DLD1 (cell line): ENCODE data around the gene FAM117A.

Experiments used
- in situ Hi-C: cut with HindIII; loops from 2 replicates; pipeline ENCODE4 v1.10.0; 2017; ENCODE audit warnings: low sequenced_read_pairs

The FAM117A gene, protein sequence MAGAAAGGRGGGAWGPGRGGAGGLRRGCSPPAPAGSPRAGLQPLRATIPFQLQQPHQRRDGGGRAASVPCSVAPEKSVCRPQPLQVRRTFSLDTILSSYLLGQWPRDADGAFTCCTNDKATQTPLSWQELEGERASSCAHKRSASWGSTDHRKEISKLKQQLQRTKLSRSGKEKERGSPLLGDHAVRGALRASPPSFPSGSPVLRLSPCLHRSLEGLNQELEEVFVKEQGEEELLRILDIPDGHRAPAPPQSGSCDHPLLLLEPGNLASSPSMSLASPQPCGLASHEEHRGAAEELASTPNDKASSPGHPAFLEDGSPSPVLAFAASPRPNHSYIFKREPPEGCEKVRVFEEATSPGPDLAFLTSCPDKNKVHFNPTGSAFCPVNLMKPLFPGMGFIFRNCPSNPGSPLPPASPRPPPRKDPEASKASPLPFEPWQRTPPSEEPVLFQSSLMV

GRCh38 chr17:49763735-49764558 is at the start of gene FAM117A:
FAM117A (minus strand) TSS chr17:49764131; CDS start chr17:49764087, 44 bp downstream.
- in situ Hi-C loops: no loop called here

DNA sequence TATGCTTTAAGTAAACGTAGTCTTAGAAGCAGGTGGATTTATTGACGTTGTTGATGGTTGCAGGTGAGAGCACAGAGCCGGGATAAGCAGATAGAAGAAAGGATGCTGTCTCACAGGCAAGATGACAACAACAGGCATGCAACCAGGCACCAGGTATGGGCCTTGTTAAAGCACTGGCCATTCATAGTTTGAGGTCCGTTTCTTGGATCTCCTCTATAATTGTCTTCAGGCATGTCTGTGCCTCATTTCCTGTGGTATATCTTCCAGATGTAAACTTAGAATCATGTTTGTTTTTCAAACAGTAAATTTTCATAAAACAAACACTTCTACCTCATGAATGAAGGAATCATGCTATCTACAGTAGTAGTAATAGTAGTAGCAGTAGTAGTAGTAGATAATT is 45.1 kb upstream of the FAM117A start:
- in situ Hi-C loops: no loop called here

DNA sequence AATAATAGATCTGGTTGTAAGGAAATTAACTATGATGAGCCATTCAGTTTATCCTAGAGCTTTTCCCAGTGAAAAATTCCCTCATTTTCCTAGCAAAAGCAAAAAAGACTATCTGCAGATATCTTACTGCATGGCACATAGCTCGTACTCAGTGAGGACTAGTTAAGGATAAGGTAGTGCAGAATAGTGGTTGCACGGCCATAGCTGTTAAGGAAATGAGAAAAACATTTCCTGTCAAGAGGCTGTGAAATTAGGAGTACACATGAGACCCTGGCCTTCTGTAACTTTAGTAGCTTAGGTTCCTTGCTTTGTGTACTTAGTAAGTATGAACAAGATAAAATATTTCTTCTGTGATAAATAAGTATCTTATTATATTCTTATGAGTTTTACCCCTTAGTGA is 34.8 kb upstream of the FAM117A start:
- in situ Hi-C loops: no loop called here

DNA sequence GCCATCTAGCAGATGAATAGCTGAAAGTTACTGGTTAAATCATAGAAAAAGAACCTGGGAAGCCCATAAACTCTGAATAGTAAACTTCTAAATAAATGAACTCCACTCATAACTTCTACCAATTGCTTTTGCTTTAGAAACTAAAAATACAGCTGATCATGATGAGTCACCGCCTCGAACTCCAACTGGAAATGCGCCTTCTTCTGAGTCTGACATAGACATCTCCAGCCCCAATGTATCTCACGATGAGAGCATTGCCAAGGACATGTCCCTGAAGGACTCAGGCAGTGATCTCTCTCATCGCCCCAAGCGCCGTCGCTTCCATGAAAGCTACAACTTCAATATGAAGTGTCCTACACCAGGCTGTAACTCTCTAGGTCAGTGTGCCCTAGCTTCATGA is 34.3 kb upstream of the FAM117A start:
- in situ Hi-C loops: no loop called here

DNA sequence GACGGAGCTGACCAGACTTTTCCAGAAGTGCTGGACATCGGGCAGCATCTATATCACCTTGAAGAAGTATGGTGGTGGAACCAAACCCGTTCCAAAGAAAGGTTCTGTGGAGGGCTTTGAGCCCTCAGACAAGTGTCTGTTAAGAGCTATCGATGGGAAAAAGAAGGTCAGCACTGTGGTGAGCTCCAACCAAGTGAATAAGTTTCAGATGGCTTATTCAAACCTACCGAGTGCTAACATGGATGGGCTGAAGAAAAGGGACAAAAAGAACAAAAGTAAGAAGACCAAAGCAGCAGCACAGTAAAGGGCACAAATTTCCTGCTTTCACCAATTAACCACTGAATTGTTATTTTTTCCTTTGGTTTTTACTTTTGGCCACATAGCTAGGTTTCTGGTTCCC is 31.4 kb upstream of the FAM117A start:
- in situ Hi-C loops: no loop called here

GRCh38 chr17:49793309-49793708 is 29.4 kb upstream of the FAM117A start:
- in situ Hi-C loops: no loop called here

GRCh38 chr17:49789243-49789578 is 25.3 kb upstream of the FAM117A start:
- in situ Hi-C loops: no loop called here

DNA sequence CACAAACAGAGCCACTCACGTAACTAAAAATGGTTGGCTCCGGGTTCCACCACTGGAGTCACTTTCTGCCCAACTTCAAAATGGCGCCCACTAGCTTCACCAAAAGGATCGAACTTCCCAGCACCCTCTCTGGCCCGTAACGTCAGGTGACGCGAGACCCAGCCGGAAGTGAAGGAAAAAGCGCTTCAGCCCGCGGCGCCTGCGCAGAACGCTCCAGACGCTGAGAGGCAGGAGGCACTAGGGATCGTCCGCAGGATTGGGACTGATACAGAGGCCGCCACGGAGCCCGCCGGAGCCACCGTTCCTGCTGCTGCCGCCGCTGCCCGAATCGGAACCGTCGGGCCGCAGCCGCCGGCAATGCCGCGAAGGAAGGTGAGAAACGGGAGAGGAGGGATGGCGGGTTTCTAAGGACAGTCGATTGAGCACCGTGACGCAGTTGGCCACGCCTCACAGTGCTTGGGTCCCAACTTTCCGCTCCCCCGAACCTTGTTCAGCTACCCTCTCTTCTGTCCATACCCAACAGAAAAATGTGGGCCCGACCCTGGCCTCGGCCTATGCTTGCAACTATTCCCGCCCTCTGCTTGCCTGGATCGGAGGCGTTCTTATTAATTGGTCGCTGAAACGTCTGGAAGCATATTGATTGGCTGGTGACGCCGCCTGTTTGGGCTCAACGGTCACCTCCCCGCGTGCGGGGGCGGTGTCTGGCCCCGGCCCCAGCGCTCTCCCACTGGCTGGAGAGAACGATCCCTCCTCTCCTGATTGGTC is 24.7 kb upstream of the FAM117A start, which contains the start of gene KAT7:
Gene KAT7, plus strand, starts transcription at position 204 of the 765 bp plus-strand sequence. Its CDS starts 154 bp downstream, at position 358.
- in situ Hi-C loops: no loop called here

DNA sequence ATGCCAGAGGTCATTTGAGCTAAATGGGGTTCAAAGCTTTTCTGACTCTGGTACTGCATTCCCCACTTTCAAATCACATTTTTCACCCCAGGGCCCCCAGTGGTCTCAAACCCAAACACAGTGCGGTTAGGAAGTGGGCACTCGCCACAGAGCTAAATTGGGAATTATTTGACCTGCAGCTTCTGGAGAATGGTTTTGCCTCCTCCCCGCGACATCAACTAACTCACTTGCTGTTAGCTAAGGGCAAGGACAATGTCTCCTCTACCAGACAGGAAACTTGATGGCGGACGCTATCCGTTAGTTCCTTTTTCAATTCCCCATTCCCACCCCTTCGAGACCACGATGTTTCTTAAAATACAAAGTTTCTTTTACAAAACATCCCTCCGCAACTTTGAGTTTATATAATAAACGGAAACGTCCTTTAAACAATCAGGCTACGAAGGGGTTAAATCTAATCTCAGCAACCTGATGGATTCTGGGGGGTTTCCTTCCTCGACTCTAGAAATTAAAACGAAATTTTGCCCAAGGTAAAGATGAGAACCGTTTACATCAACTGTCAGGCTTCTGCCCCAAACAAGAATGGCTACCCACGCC is 24.1 kb upstream of the FAM117A start:
- in situ Hi-C loops: no loop called here

- in situ Hi-C loops: no loop called here
These were observed 20.7 kb upstream of the FAM117A start for GRCh38 chr17:49784636-49785035.

- in situ Hi-C loops: no loop called here
These were observed 19.9 kb upstream of the FAM117A start for GRCh38 chr17:49783791-49784190.

- in situ Hi-C loops: no loop called here
These were observed 19.3 kb upstream of the FAM117A start for GRCh38 chr17:49783071-49783715.

- in situ Hi-C loops: no loop called here
These were observed 15.9 kb upstream of the FAM117A start for GRCh38 chr17:49779739-49780231.

- in situ Hi-C loops: no loop called here
These were observed 15.3 kb upstream of the FAM117A start for GRCh38 chr17:49779156-49779738.

- in situ Hi-C loops: no loop called here
These were observed 13.6 kb upstream of the FAM117A start for GRCh38 chr17:49777563-49777962.

DNA sequence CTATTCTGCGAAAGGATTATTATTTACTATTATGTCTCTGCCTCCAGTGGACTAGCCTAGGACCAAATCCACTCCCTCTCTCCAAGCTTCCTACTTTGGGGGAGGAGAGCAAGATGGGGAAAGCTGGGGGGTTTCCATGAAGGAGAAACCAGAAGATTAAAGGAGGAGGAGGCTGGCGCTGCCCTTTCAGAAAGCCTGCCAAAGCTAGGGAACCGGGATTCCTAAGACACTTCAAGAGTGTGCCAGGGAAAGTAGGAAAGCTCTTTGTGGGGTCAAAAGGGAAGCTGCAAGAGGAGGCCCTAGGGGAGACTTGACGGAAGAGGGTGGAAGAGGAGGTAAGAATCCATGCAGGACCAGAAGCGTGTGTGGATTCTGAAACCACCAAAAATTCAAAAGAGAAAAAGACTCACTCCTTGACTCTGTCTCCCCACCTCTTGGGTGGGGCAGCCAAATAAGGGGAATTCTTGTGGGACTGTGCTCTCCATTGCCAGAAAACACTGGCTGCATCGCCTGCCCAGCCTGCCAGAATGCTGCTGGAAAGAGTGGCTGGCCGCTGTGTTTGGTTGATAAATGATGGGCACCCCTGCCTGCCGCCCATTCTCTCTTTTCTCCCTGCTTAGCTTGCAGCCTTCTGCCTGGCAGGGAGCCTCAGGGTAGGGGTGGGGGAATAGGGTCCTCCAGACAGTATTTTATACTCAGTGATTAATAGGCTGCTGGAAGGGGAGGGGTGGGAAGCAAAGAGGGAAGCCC is 12.8 kb upstream of the FAM117A start:
- in situ Hi-C loops: no loop called here

GRCh38 chr17:49775546-49776260 is 11.8 kb upstream of the FAM117A start:
- in situ Hi-C loops: no loop called here

DNA sequence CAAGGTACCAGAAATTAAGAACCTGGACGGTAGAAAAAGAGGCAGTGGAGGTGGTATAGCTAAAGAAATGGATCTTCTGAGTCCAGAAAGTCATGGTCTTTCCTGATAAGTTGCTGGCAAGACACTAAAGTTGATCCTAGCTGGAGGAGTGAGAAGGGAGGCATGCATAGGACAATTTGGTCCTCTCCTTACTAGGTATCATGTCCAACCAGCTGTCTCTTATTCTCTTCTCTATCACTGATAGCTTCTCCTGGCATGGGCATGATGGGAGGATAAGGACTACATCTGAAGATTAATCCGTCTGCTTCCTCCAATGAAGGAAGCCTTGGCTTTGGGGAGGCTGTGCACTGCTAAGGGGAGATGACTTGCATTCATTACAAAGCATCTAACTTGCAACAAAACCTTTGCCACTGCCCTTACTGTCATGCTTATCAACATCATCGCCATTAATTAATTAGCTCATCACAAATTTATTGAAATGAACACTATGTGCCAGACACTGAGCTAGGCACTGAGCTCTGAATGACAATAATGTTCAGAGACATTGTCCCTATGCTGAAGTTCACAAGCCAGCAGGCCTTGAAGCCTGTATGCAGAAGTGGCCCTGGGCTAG is 3.1 kb upstream of the FAM117A start:
- in situ Hi-C loops: no loop called here
